ENCODE results near the gene PPP1R12A.

- TF ChIP-seq POLR2A (IDR thresholded peaks at IDR 0.05; ENCODE audit: low read length) (no peak), GATA1 (IDR thresholded peaks at IDR 0.05; ENCODE audit: low read depth, low read length) (no peak)
Measured at GRCh38 chr12:79778802-79779448, 156.0 kb downstream of the PPP1R12A start.
